GM13977 (cell line): ENCODE results near the gene RTN3.
A peak's percentile ranks its signal among the peaks of the same experiment; 100 is the strongest.
"Not testable (repeated sequence)": the region's sequence is repeated elsewhere in the genome, so short reads cannot be mapped to it uniquely, and the experiment has no call there.

Experiments used
- DNase-seq: peaks from one replicate; pipeline ENCODE4 v3.0.0; 2012; ENCODE audit warnings: low spot score
- in situ Hi-C: fragments of 300-500 bp; cut with MboI; formaldehyde crosslinking; loops from one replicate; pipeline ENCODE4 v1.12.0; 2022; ENCODE audit warnings: low sequenced_read_pairs, low pct_unique_long_range_greater_than_20kb, mixed read lengths, inconsistent platforms; ENCODE audit not compliant: unreplicated experiment
- TF ChIP-seq, protein P1 (sequence below): IDR thresholded peaks from 2 replicates; pipeline ENCODE4 v1.5.1; 2012; ENCODE audit warnings: mild to moderate bottlenecking, control low read depth; ENCODE audit not compliant: insufficient read depth; ENCODE audit errors: extremely low read depth, missing control alignments

Gene RTN3

GRCh38 chr11:63767565-63768236 lies 86.4 kb downstream of the RTN3 start:
- TF ChIP-seq, protein P1, sequence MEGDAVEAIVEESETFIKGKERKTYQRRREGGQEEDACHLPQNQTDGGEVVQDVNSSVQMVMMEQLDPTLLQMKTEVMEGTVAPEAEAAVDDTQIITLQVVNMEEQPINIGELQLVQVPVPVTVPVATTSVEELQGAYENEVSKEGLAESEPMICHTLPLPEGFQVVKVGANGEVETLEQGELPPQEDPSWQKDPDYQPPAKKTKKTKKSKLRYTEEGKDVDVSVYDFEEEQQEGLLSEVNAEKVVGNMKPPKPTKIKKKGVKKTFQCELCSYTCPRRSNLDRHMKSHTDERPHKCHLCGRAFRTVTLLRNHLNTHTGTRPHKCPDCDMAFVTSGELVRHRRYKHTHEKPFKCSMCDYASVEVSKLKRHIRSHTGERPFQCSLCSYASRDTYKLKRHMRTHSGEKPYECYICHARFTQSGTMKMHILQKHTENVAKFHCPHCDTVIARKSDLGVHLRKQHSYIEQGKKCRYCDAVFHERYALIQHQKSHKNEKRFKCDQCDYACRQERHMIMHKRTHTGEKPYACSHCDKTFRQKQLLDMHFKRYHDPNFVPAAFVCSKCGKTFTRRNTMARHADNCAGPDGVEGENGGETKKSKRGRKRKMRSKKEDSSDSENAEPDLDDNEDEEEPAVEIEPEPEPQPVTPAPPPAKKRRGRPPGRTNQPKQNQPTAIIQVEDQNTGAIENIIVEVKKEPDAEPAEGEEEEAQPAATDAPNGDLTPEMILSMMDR = no peak
- in situ Hi-C loops = no loop called here
- peak; percentile 76 for DNase-seq

DNA sequence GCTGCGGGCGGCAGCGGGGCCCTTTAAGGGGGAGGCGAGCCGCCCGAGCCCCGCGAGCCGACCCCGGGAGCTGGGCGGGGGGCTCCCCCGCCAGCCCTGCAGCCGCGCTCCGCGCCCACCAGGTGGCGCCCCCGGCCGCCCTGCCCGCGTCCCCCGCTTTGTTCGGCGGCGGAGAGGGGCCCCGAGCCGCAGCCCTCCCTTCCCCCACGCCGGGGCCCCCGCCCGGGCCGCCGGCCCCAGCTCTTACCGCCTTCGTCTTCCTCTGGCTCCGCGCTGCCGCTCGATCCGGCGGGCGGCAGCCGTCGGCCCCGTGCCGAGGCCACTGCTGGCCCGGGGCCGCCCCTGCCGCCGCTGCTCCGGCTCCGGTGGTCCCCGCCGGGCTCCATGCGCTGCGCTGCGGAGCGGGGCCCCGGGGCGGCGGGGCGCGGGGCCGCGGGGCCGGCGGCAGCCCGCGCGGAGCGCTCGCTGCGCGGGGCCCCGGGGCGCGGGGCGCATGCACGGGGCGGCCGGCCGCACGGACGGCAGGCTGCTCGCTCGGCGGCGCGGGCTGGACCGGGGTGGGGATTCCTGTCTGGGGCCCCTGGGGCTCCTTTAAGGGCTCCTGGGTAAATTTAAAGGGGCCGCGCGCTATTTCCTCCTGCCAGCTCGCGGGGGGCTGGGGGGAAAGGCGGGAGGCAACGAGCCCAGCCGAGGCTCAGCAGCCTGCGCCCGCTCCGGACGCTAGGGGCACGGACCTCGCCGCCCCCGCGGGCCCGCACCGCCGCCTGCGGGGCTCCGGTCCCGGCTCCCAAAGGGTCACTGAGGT lies 87.1 kb downstream of the RTN3 start, which contains the start of gene ZFTA:
Gene ZFTA, minus strand, starts transcription at position 539 of the 805 bp plus-strand sequence. Its CDS starts 153 bp downstream, at position 386.
- TF ChIP-seq, protein P1 = peak; percentile 93

GRCh38 chr11:63769042-63769713 lies 87.9 kb downstream of the RTN3 start:
- peak; percentile 83 for DNase-seq
- TF ChIP-seq, protein P1 = no peak
- in situ Hi-C loops = no loop called here

More for the DNA sequence above, 87.1 kb downstream of the RTN3 start, which contains the start of gene ZFTA:
- peak; percentile 92 for DNase-seq
- in situ Hi-C loops = no loop called here

DNA sequence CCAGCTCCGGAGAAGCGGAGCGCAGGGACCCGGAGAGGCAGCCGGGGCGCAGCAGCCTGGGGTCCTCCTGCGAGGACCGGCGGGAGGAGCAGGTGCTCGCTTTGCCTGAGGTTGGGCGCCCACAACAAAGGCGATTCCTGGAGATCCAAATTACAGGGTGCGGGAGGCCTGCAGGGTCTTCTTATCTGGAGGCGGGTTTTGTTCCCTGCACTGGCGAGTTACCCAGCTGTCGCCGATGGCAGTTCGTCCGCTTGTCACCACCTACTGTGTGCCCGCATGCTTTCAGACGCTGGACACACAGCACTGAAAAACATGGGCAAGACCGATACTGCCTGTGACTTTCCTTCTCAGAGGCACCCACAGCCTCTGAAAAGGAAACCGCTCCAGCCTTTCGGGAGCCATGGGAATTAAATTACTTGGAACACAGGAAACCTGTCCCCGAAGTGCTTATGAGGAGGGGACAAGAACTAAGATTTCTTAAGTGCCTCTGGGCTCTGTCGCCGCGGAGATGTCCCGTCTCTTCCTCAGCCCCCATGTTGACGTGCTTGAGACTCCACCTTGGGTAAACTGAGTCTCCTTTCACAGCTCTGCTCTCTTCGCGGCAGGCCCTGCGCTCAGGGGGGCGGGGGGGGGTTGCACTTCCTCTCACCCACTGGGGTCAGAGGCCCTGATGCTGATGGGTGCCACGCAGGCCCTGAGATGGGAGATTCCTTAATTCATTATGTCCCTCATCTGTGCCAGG lies 88.6 kb downstream of the RTN3 start:
- TF ChIP-seq, protein P1 = no peak
- no peak for DNase-seq
- in situ Hi-C loops = no loop called here

GRCh38 chr11:63770763-63771162 lies 89.5 kb downstream of the RTN3 start:
- DNase-seq = no peak
- TF ChIP-seq, protein P1 = no peak
- in situ Hi-C loops = no loop called here

DNA sequence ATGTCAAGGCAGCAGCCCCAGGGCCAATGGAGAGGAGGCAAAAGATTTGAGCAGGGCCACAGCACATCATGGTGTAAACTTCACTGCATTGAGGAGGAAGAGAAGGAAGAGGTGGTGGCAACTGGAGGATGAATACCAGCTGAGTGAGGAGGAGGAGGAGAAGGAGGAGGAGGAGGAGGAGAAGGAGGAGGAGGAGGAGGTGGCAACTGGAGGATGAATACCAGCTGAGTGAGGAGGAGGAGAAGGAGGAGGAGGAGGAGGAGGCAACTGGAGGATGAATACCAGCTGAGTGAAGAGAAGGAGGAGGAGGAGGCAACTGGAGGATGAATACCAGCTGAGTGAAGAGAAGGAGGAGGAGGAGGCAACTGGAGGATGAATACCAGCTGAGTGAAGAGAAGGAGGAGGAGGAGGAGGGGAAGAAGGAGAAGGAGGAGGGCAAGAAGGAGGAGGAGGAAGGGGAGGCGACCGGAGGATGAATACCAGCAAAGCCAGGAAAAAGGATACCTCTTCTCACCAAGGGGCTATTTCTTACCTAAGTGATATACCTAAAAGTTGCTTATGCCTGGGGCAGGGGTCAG lies 90.5 kb downstream of the RTN3 start:
- in situ Hi-C loops, DNase-seq: not testable (repeated sequence)
